GM12878 (cell line): Measurements from ENCODE around the gene CDKL5. TPM values are rescaled to one million over a fixed set of nuclear protein-coding genes. Genes with fewer than 3 reads are reported as not detected.

Experiments
- ATAC-seq: fragments of 200-7000 bp; cut with Tn5 transposase; 3 replicates; pipeline ENCODE4 v1.9.1; 2020; ENCODE audit warnings: mild to moderate bottlenecking, moderate library complexity
- BruUV-seq: library from RNA; stranded (reverse); fragments of 400-500 nt; replicated peaks from 2 replicates; lab custom pipeline; 2021; lab: Mats Ljungman, UMichigan
- CTCF ChIA-PET: fragments of 300-600 bp; sonication (Branson Sonifier 250); formaldehyde crosslinking; extraction: SDS; loops from one replicate; lab custom pipeline; 2021; ENCODE audit warnings: inconsistent platforms; lab: Yijun Ruan, JAX
- POLR2A ChIA-PET: fragments of 350-600 bp; formaldehyde crosslinking; extraction: SDS; loops from one replicate; lab custom pipeline; 2021; ENCODE audit warnings: inconsistent platforms; lab: Charles Lee
- RAD21 ChIA-PET: fragments of 300-600 bp; sonication (Branson Sonifier 250); formaldehyde crosslinking; loops from one replicate; lab custom pipeline; 2023; ENCODE audit warnings: antibody characterized with exemption; ENCODE audit not compliant: unreplicated experiment; lab: Charles Lee
- SMC1A ChIA-PET: fragments of 300-600 bp; sonication (Branson Sonifier 250); formaldehyde crosslinking; loops from one replicate; lab custom pipeline; 2023; ENCODE audit not compliant: unreplicated experiment, uncharacterized antibody; lab: Charles Lee
- DNase-seq: peaks from one replicate; pipeline ENCODE4 v3.0.0-alpha.2; 2011; ENCODE audit warnings: low read depth, low spot score
- FAIRE-seq: peaks from 3 replicates; lab custom pipeline; 2011; peaks lifted over from hg19 to GRCh38; lab: Jason Lieb, UNC
- H2AFZ ChIP-seq: 2 replicates; pipeline ENCODE4 v1.6.0; 2011; ENCODE audit warnings: low read depth, low read length, control low read depth; ENCODE audit not compliant: control insufficient read depth
- H3K27ac ChIP-seq: 2 replicates; pipeline ENCODE4 v1.5.1; 2011; ENCODE audit warnings: control low read depth; ENCODE audit not compliant: control insufficient read depth, insufficient read depth
- H3K27me3 ChIP-seq, 2 experiments: replicated peaks in 1 of 2; 2 replicates each; pipeline versions ENCODE4 v1.6.0 to v1.6.1; 2011; ENCODE audit warnings: low read length in 1 of 2; ENCODE audit not compliant: control insufficient read depth in 2 of 2, insufficient read depth in 2 of 2
- H3K36me3 ChIP-seq, 2 experiments: 2 replicates each; pipeline ENCODE4 v1.5.1; 2011; ENCODE audit warnings: low read length in 1 of 2; ENCODE audit not compliant: control insufficient read depth in 2 of 2, insufficient read depth in 2 of 2
- H3K4me1 ChIP-seq: 2 replicates; pipeline ENCODE4 v1.6.1; 2011; ENCODE audit warnings: mild to moderate bottlenecking, low read length, moderate library complexity, mixed read lengths; ENCODE audit not compliant: control insufficient read depth, insufficient read depth
- H3K4me2 ChIP-seq: 2 replicates; pipeline ENCODE4 v1.6.0; 2011; ENCODE audit warnings: control low read depth; ENCODE audit not compliant: control insufficient read depth, insufficient read depth
- H3K4me3 ChIP-seq: fragments of 200-600 bp; sonication (generic); 2 replicates; pipeline ENCODE4 v1.5.1; 2016
- H3K79me2 ChIP-seq: 2 replicates; pipeline ENCODE4 v1.6.0; 2011; ENCODE audit warnings: low read length; ENCODE audit not compliant: control insufficient read depth, insufficient read depth
- H3K9ac ChIP-seq: 2 replicates; pipeline ENCODE4 v1.8.0; 2011; ENCODE audit warnings: low read length, control low read depth, mixed read lengths; ENCODE audit not compliant: control insufficient read depth, insufficient read depth
- H3K9me3 ChIP-seq: replicated peaks from 3 replicates; pipeline ENCODE4 v1.5.1; 2011; ENCODE audit warnings: mild to moderate bottlenecking, low read length; ENCODE audit not compliant: control insufficient read depth, insufficient read depth
- H4K20me1 ChIP-seq: 2 replicates; pipeline ENCODE4 v1.6.0; 2011; ENCODE audit not compliant: control insufficient read depth, insufficient read depth
- FOXM1 ChIP-seq: IDR thresholded peaks from 2 replicates; pipeline ENCODE4 v1.6.1; 2012; ENCODE audit warnings: low read depth, mild to moderate bottlenecking, inconsistent platforms, low read length, moderate library complexity
- GATAD2B ChIP-seq: fragments of 450-650 bp; conservative IDR thresholded peaks from 2 replicates; pipeline ENCODE4 v1.6.1; 2017; ENCODE audit warnings: low read depth, mild to moderate bottlenecking, moderate library complexity
- KDM1A ChIP-seq: fragments of 200-600 bp; sonication (generic); IDR thresholded peaks from 2 replicates; pipeline ENCODE4 v1.6.1; 2016; ENCODE audit warnings: borderline replicate concordance
- LARP7 ChIP-seq: fragments of 450-650 bp; IDR thresholded peaks from 2 replicates; pipeline ENCODE4 v1.6.1; 2017; ENCODE audit warnings: mild to moderate bottlenecking
- MEF2A ChIP-seq: IDR thresholded peaks from 2 replicates; pipeline ENCODE4 v1.6.1; 2011; ENCODE audit warnings: low read depth, mild to moderate bottlenecking, low read length, moderate library complexity; ENCODE audit not compliant: insufficient read depth
- NR2C2 ChIP-seq: IDR thresholded peaks from 2 replicates; pipeline ENCODE4 v1.6.1; 2011; ENCODE audit warnings: borderline replicate concordance, low read depth; ENCODE audit not compliant: control insufficient read depth, insufficient read length
- RAD21 ChIP-seq: IDR thresholded peaks from 2 replicates; pipeline ENCODE4 v1.6.1; 2011; ENCODE audit warnings: mild to moderate bottlenecking, low read depth, low read length, moderate library complexity; ENCODE audit not compliant: insufficient read depth
- SIX5 ChIP-seq: IDR thresholded peaks from 2 replicates; pipeline ENCODE4 v1.6.1; 2011; ENCODE audit warnings: mild to moderate bottlenecking, low read depth, low read length, moderate library complexity; ENCODE audit not compliant: severe bottlenecking
- SMAD5 ChIP-seq: IDR thresholded peaks from 2 replicates; pipeline ENCODE4 v1.6.1; 2016; ENCODE audit warnings: antibody characterized with exemption, low read depth
- YBX1 ChIP-seq: fragments of 450-650 bp; IDR thresholded peaks from 2 replicates; pipeline ENCODE4 v1.6.1; 2016; ENCODE audit warnings: antibody characterized with exemption
- WGBS: methylation state at CpG from one replicate; pipeline ENCODE4 v1.1.6; 2016; ENCODE audit warnings: low lambda C conversion rate; ENCODE audit not compliant: insufficient replicate concordance, insufficient coverage; ENCODE audit errors: missing lambda C conversion rate; 5-methylcytosine and 5-hydroxymethylcytosine counted together
- in situ Hi-C: fragments of 300-500 bp; cut with MboI; formaldehyde crosslinking; loops from 9 replicates; pipeline ENCODE4 v1.14.3; 2018; ENCODE audit warnings: mixed read lengths
- intact Hi-C: fragments of 100-400 bp; cut with micrococcal nuclease; formaldehyde crosslinking; loops from one replicate; pipeline ENCODE4 v1.14.2; 2022; ENCODE audit not compliant: unreplicated experiment
- polyA plus RNA-seq, 11 experiments: library from polyadenylated mRNA; depleted of rRNA in 4 of 11; unstranded in 6 of 11; stranded (reverse) in 5 of 11; fragments of >200 nt; fragmentation: Nextera tagmentation in 4 of 11; fragmentation: Illumina TruSeq in 1 of 11; extraction: Ambion mirVana in 4 of 11; extraction: Trizol in 1 of 11; gene quantifications; 1 replicate in 1 of 11; 2 replicates in 10 of 11; pipeline versions ENCODE4 v1.2.1 to v1.2.3, GENCODE V29; 2011 to 2016; ENCODE audit warnings: inconsistent platforms in 2 of 11, missing spikeins in 2 of 11, low read depth in 1 of 11
- total RNA-seq, 4 experiments: library from RNA; depleted of rRNA in 3 of 4; stranded (reverse); fragments of >200 nt in 3 of 4; fragmentation: Illumina TruSeq in 1 of 4; extraction: Trizol in 1 of 4; gene quantifications; 2 replicates each; pipeline versions ENCODE4 v1.2.1 to v1.2.3, GENCODE V29; 2013 to 2021
- TF ChIP-seq, protein P1 (sequence below): IDR thresholded peaks from 2 replicates; pipeline ENCODE4 v1.6.1; 2012; ENCODE audit warnings: improper control_type of control experiment, low read depth, low read length; ENCODE audit not compliant: insufficient replicate concordance
- TF ChIP-seq, protein P2 (sequence below): fragments of 450-650 bp; IDR thresholded peaks from 2 replicates; pipeline ENCODE4 v1.6.1; 2017; ENCODE audit warnings: borderline replicate concordance
- TF ChIP-seq, protein P3 (sequence below): IDR thresholded peaks from 2 replicates; pipeline ENCODE4 v1.6.1; 2011; ENCODE audit warnings: borderline replicate concordance, low read depth, mild to moderate bottlenecking, moderate library complexity, mixed read lengths, low read length; ENCODE audit not compliant: insufficient read depth; ENCODE audit errors: extremely low read length
- TF ChIP-seq, protein P4 (sequence below): fragments of 450-650 bp; IDR thresholded peaks from 2 replicates; pipeline ENCODE4 v1.6.1; 2017; ENCODE audit warnings: mild to moderate bottlenecking, low read depth, inconsistent platforms; ENCODE audit not compliant: poor library complexity, severe bottlenecking

CDKL5 gene
- total and polyA plus RNA-seq, 10 of the 15 experiments (the other 5 are each of a cell fraction or from before 2014, with no cell fraction given): 1.4 to 14.5 (median 6.3) TPM

DNA sequence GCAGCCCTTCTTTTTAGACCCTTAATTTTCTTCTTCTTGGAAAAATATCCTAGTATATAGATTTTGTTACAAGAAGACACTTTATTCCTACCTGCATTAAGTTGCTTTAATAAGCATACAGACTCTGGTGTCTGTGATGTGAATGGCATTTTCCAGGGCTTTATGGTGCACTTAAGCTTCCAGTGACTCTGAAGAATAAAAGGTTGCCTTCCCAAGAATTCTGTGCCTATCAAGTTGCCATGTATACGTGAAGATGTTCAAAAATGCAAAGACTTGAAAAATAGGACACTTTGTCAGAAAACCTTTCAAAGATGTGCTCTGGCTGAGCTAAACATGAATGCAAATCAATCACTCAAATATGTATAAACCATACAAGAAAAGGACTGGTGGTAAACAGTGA, 135.6 kb downstream of the CDKL5 start:
- Histone ChIP-seq H4K20me1 (no peaks in the 10 kb centered on the region), H3K79me2 (no peaks in the 10 kb centered on the region), H3K9me3 (no peaks in the 10 kb centered on the region), H3K27ac (no peak overlapping the region), H3K27me3 (no peaks in the 10 kb centered on the region), H3K4me1 (no peaks in the 10 kb centered on the region), H3K36me3 (no peaks in the 10 kb centered on the region), H3K4me2 (no peak overlapping the region), H2AFZ (no peak overlapping the region), H3K4me3 (no peak overlapping the region), H3K9ac (no peak overlapping the region)
- BruUV-seq: no TSS peak
- no peak for DNase-seq
- CTCF ChIA-PET: no interaction called here
- SMC1A ChIA-PET: no interaction called here
- intact Hi-C loops (no loop called here), in situ Hi-C loops (no loop called here)
- no peak for ATAC-seq
- POLR2A ChIA-PET: no interaction called here
- FAIRE-seq: no peak
- RAD21 ChIA-PET: no interaction called here
- 45% methylated on average over 1 of the region's 1 CpG for WGBS
- TF ChIP-seq, protein P1, sequence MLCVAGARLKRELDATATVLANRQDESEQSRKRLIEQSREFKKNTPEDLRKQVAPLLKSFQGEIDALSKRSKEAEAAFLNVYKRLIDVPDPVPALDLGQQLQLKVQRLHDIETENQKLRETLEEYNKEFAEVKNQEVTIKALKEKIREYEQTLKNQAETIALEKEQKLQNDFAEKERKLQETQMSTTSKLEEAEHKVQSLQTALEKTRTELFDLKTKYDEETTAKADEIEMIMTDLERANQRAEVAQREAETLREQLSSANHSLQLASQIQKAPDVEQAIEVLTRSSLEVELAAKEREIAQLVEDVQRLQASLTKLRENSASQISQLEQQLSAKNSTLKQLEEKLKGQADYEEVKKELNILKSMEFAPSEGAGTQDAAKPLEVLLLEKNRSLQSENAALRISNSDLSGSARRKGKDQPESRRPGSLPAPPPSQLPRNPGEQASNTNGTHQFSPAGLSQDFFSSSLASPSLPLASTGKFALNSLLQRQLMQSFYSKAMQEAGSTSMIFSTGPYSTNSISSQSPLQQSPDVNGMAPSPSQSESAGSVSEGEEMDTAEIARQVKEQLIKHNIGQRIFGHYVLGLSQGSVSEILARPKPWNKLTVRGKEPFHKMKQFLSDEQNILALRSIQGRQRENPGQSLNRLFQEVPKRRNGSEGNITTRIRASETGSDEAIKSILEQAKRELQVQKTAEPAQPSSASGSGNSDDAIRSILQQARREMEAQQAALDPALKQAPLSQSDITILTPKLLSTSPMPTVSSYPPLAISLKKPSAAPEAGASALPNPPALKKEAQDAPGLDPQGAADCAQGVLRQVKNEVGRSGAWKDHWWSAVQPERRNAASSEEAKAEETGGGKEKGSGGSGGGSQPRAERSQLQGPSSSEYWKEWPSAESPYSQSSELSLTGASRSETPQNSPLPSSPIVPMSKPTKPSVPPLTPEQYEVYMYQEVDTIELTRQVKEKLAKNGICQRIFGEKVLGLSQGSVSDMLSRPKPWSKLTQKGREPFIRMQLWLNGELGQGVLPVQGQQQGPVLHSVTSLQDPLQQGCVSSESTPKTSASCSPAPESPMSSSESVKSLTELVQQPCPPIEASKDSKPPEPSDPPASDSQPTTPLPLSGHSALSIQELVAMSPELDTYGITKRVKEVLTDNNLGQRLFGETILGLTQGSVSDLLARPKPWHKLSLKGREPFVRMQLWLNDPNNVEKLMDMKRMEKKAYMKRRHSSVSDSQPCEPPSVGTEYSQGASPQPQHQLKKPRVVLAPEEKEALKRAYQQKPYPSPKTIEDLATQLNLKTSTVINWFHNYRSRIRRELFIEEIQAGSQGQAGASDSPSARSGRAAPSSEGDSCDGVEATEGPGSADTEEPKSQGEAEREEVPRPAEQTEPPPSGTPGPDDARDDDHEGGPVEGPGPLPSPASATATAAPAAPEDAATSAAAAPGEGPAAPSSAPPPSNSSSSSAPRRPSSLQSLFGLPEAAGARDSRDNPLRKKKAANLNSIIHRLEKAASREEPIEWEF: no peak
- TF ChIP-seq, protein P2, sequence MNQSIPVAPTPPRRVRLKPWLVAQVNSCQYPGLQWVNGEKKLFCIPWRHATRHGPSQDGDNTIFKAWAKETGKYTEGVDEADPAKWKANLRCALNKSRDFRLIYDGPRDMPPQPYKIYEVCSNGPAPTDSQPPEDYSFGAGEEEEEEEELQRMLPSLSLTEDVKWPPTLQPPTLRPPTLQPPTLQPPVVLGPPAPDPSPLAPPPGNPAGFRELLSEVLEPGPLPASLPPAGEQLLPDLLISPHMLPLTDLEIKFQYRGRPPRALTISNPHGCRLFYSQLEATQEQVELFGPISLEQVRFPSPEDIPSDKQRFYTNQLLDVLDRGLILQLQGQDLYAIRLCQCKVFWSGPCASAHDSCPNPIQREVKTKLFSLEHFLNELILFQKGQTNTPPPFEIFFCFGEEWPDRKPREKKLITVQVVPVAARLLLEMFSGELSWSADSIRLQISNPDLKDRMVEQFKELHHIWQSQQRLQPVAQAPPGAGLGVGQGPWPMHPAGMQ: no peak
- no peak for TF ChIP-seq KDM1A
- no peak for TF ChIP-seq FOXM1
- TF ChIP-seq, protein P3, sequence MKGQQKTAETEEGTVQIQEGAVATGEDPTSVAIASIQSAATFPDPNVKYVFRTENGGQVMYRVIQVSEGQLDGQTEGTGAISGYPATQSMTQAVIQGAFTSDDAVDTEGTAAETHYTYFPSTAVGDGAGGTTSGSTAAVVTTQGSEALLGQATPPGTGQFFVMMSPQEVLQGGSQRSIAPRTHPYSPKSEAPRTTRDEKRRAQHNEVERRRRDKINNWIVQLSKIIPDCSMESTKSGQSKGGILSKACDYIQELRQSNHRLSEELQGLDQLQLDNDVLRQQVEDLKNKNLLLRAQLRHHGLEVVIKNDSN: no peak
- no peak for TF ChIP-seq LARP7
- TF ChIP-seq NR2C2: no peak
- TF ChIP-seq, protein P4, sequence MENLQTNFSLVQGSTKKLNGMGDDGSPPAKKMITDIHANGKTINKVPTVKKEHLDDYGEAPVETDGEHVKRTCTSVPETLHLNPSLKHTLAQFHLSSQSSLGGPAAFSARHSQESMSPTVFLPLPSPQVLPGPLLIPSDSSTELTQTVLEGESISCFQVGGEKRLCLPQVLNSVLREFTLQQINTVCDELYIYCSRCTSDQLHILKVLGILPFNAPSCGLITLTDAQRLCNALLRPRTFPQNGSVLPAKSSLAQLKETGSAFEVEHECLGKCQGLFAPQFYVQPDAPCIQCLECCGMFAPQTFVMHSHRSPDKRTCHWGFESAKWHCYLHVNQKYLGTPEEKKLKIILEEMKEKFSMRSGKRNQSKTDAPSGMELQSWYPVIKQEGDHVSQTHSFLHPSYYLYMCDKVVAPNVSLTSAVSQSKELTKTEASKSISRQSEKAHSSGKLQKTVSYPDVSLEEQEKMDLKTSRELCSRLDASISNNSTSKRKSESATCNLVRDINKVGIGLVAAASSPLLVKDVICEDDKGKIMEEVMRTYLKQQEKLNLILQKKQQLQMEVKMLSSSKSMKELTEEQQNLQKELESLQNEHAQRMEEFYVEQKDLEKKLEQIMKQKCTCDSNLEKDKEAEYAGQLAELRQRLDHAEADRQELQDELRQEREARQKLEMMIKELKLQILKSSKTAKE: no peak
- TF ChIP-seq RAD21: no peak
- TF ChIP-seq SMAD5: no peak
- TF ChIP-seq GATAD2B: no peak
- no peak for TF ChIP-seq SIX5
- no peak for TF ChIP-seq MEF2A
- no peak for TF ChIP-seq YBX1
